Coronary artery (tissue), 2 donors: ENCODE measurements around the gene TACC3.

Experiments
- DNase-seq: peaks from one replicate; pipeline ENCODE4 v3.0.0-alpha.2; 2017; ENCODE audit warnings: low spot score
- H3K27ac ChIP-seq, 2 donors: fragments of 200-600 bp; sonication (generic); one replicate each; pipeline ENCODE4 v1.5.1; 2016 to 2019
- H3K4me3 ChIP-seq: fragments of 200-600 bp; sonication (generic); 2 replicates; pipeline ENCODE4 v1.5.1; 2016; ENCODE audit warnings: mild to moderate bottlenecking, moderate library complexity
- CTCF ChIP-seq: fragments of 200-600 bp; sonication (generic); IDR thresholded peaks from one replicate; pipeline ENCODE4 v1.5.1; 2019; ENCODE audit warnings: antibody characterized with exemption

TACC3 gene

DNA sequence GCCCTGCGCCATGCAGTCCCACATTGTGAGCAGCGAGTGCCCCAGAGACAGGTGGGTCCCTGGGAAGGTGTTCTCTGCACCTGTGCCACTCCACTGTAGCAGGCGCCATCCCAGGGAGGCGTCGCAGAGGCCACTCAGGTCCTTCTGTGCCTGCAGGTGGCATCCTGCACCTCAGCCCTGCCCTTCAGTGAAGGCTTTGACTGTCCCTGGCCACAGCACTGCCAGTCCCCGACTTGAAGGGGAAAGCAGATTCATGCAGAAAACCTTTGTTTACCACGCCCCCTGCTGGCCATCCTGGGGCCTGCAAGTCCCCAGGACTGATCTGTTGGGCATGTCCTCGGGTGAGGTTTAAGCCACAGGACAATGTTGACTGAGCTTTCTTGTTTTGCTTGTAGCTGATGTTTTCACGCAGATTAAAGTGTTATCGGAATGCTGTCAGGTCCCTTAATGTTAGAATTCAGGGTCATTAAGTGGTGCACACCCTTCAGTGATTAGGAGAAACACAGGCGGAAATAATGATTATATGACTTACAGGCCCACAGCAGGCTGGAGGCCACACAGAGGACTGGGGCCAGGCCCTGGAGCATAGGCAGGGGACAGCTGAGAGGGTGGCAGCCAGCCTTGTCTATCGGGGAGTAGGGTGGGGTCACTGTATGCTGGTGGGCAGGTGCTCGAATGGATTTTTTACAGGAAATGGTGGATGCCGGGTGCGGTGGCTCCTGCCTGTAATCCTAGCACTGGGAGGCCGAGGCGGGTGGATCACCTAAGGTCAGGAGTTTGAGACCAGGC lies 5.0 kb downstream of the TACC3 start:
- Histone ChIP-seq H3K27ac (peak overlapping the region in 1 of 2 donors; percentile 72), H3K4me3 (peak overlapping the region; percentile 8)
- peak; percentile 88 for DNase-seq
- TF ChIP-seq CTCF, result peak; percentile 89

- Histone ChIP-seq H3K4me3 (peak overlapping the region; percentile 44), H3K27ac (peak overlapping the region in 1 of 2 donors; percentile 72)
- no peak for TF ChIP-seq CTCF
- DNase-seq, result no peak
Measured at GRCh38 chr4:1727117-1728031, 6.1 kb downstream of the TACC3 start.

GRCh38 chr4:1728061-1728980 lies 7.0 kb downstream of the TACC3 start:
- no peak for DNase-seq
- TF ChIP-seq CTCF, result no peak
- H3K4me3 ChIP-seq, result peak overlapping the region; percentile 44
- peak overlapping the region in 1 of 2 donors; percentile 72 for H3K27ac ChIP-seq

DNA sequence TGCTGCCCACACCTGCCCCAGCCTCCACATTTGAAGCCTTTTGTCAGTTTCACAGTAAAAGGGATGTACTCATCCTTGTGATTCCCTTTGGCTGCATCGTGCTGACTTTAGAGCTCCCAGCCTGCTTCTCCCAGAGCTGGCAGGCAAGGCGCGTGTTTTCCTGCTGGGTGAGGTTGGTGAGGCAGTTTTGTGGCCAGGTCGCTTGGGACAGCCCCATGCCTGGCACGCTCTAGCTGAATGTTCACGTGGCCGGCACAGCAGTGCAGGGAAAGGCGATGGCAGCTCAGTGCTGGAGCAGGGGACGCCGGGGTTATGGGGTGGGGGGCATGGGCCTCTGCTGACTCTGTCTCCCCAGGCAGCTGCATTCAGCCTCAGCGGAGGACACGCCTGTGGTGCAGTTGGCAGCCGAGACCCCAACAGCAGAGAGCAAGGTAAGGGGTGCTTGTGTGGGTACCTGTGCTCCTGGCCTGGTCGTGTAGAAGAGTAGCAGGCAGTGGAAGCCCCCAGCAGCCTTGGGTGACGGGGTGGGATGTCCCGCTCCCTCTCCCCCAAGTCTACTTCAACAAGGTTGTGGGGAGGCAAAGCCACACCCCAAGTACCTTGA lies 9.3 kb downstream of the TACC3 start:
- TF ChIP-seq CTCF, result no peak
- Histone ChIP-seq H3K27ac (no peak overlapping the region), H3K4me3 (no peak overlapping the region)
- no peak for DNase-seq

DNA sequence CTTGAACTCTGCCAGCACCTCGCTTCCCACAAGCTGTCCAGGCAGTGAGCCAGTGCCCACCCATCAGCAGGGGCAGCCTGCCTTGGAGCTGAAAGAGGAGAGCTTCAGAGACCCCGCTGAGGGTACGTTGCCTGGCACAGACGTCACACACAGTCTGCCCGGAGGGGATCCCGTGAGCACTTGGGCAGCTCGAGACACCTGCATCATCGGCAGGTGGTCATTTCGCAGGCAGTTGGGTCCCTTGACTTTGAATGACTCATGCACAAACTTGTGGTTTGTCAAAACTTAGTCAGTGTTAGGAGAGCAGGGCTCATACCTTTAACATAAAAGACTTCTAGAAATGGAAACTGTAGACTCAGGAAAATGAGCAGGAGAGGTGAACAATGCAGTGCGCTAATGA lies 9.9 kb downstream of the TACC3 start:
- no peak for TF ChIP-seq CTCF
- no peak overlapping the region for H3K4me3 ChIP-seq
- no peak for DNase-seq

DNA sequence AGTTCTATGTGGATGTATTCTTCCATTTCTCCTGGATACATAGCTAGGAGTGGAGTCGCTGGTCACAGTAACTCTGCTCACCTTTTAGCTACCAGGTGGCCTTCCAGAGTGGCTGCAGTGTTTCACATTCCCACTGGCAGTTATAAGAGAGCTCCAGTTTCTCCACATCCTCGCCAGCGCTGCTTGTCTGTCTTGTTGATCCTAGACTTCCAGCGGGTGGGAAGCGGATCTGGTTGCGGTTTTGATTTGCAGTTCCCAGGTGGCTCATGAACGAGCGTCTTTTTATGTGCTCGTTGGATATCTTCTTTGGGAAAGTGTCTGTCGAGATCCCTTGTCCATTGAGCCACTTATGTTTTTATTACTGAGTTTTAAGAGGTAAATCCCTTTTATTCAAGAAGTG lies 11.6 kb downstream of the TACC3 start:
- Histone ChIP-seq H3K27ac (no peak overlapping the region), H3K4me3 (no peak overlapping the region)
- no peak for TF ChIP-seq CTCF
- DNase-seq, result no peak

More for the DNA sequence above, 9.9 kb downstream of the TACC3 start:
- no peak overlapping the region for H3K27ac ChIP-seq
